Uterus (tissue), 4 donors: ENCODE measurements around the gene CDC20B. TPM values are rescaled to one million over a fixed set of nuclear protein-coding genes. Genes with fewer than 3 reads are reported as not detected.

Experiments used
- DNase-seq, 2 donors: peaks; one replicate each; pipeline ENCODE4 v3.0.0-alpha.2; 2019 to 2020
- H3K27ac ChIP-seq, 2 donors: fragments of 200-600 bp; sonication (generic); 1 replicate in 1 of 2; 2 replicates in 1 of 2; pipeline ENCODE4 v1.5.1; 2016 to 2018
- H3K27me3 ChIP-seq, 2 donors: fragments of 200-600 bp; sonication (generic); one replicate each; pipeline ENCODE4 v1.5.1; 2018 to 2019; ENCODE audit warnings: control low read depth in 1 of 2
- H3K36me3 ChIP-seq, 2 donors: fragments of 200-600 bp; sonication (generic); one replicate each; pipeline ENCODE4 v1.5.1; 2019; ENCODE audit warnings: control low read depth in 1 of 2
- H3K4me1 ChIP-seq, 2 donors: fragments of 200-600 bp; sonication (generic); one replicate each; pipeline ENCODE4 v1.5.1; 2018 to 2019; ENCODE audit warnings: control low read depth in 1 of 2
- H3K4me3 ChIP-seq, 2 donors: fragments of 200-600 bp; sonication (generic); 1 replicate in 1 of 2; 2 replicates in 1 of 2; pipeline ENCODE4 v1.5.1; 2018 to 2019; ENCODE audit warnings: mild to moderate bottlenecking in 1 of 2
- H3K9me3 ChIP-seq, 2 donors: fragments of 200-600 bp; sonication (generic); one replicate each; pipeline ENCODE4 v1.5.1; 2019; ENCODE audit warnings: control low read depth in 1 of 2
- CTCF ChIP-seq, 4 experiments: fragments of 200-600 bp in 2 of 4; fragments of 450-650 bp in 2 of 4; sonication (generic) in 2 of 4; IDR thresholded peaks; one replicate each; pipeline ENCODE4 v1.5.1; 2016 to 2019; ENCODE audit warnings: antibody characterized with exemption in 4 of 4, mild to moderate bottlenecking in 2 of 4, moderate library complexity in 1 of 4
- POLR2A ChIP-seq, 2 donors: fragments of 450-650 bp; IDR thresholded peaks; one replicate each; pipeline ENCODE4 v1.6.1; 2016; ENCODE audit warnings: antibody characterized with exemption in 2 of 2, mild to moderate bottlenecking in 1 of 2, moderate library complexity in 1 of 2
- intact Hi-C: fragments of 100-400 bp; cut with DNase I; formaldehyde crosslinking; loops from one replicate; pipeline ENCODE4 v1.15.1; 2023; ENCODE audit warnings: low total_unique reads
- total RNA-seq, 4 donors: library from RNA; depleted of rRNA in 3 of 4; stranded (reverse); fragments of >200 nt in 3 of 4; gene quantifications; one replicate each; pipeline versions ENCODE4 v1.1.0 to v1.2.4, GENCODE V29; 2014 to 2023
- donor health status: DM: yes; HTN: yes; CAD: no.

Gene CDC20B
- total RNA-seq, 4 donors from 2014 or later: 0.35 TPM; not detected in 3

GRCh38 chr5:55171471-55171870, 1.5 kb downstream of the CDC20B start:
- peaks cover 0 to 6% of the 10 kb centered on the region in 2 donors for H3K4me1 ChIP-seq
- no peak overlapping the region for H3K27ac ChIP-seq
- no peak for DNase-seq
- no peak overlapping the region for H3K4me3 ChIP-seq
- H3K27me3 ChIP-seq: peaks cover 26 to 29% of the 10 kb centered on the region in 2 donors
- intact Hi-C loops: loop anchor here (10.0 kb wide), 1 partner anchor 53 kb away; the partner anchor contains the start of gene MCIDAS
- TF ChIP-seq POLR2A (IDR thresholded peaks at IDR 0.05) (no peak), CTCF (IDR thresholded peaks at IDR 0.05) (no peak)
- no peaks in the 10 kb centered on the region for H3K36me3 ChIP-seq
- H3K9me3 ChIP-seq: no peaks in the 10 kb centered on the region

- no peak overlapping the region for H3K4me3 ChIP-seq
- H3K36me3 ChIP-seq: no peaks in the 10 kb centered on the region
- H3K4me1 ChIP-seq: no peaks in the 10 kb centered on the region
- H3K27me3 ChIP-seq: no peaks in the 10 kb centered on the region
- intact Hi-C loops: no loop called here
- no peaks in the 10 kb centered on the region for H3K9me3 ChIP-seq
- TF ChIP-seq CTCF (IDR thresholded peaks at IDR 0.05) (no peak), POLR2A (IDR thresholded peaks at IDR 0.05) (no peak)
- no peak overlapping the region for H3K27ac ChIP-seq
- no peak for DNase-seq
Observed at GRCh38 chr5:55162666-55163065, 10.3 kb downstream of the CDC20B start.

GRCh38 chr5:55160493-55161209, 12.3 kb downstream of the CDC20B start:
- no peaks in the 10 kb centered on the region for H3K4me1 ChIP-seq
- H3K27ac ChIP-seq: peak overlapping the region; percentile 71 to 80
- no peaks in the 10 kb centered on the region for H3K36me3 ChIP-seq
- intact Hi-C loops: no loop called here
- no peaks in the 10 kb centered on the region for H3K9me3 ChIP-seq
- peak; percentile 62 to 75 for DNase-seq
- peak in 1 of 2 donors; percentile 49 for TF ChIP-seq POLR2A (IDR thresholded peaks at IDR 0.05)
- peak in 1 of 4 experiments; percentile 3 for TF ChIP-seq CTCF (IDR thresholded peaks at IDR 0.05)
- H3K27me3 ChIP-seq: no peaks in the 10 kb centered on the region
- H3K4me3 ChIP-seq: peak overlapping the region; percentile 32 to 40

- H3K4me3 ChIP-seq: peak within 1 kb of the TSS; percentile 32 to 40
- H3K9me3 ChIP-seq: no peaks in the 10 kb centered on the region
- H3K4me1 ChIP-seq: no peaks in the 10 kb centered on the region
- peak within 1 kb of the TSS; percentile 71 to 80 for H3K27ac ChIP-seq
- intact Hi-C loops: no loop called here
- peak; percentile 34 to 50 for DNase-seq
- H3K36me3 ChIP-seq: no peaks in the 10 kb centered on the region
- no peaks in the 10 kb centered on the region for H3K27me3 ChIP-seq
- peak; percentile 54 to 72 (median 62) for TF ChIP-seq CTCF (IDR thresholded peaks at IDR 0.05)
- TF ChIP-seq POLR2A (IDR thresholded peaks at IDR 0.05): no peak
Observed at GRCh38 chr5:55159763-55160492, 13.0 kb downstream of the CDC20B start, which contains the start of gene GPX8. Gene GPX8 (plus strand): TSS chr5:55160171. CDS start chr5:55160193, 22 bp downstream.

- TF ChIP-seq CTCF (IDR thresholded peaks at IDR 0.05): no peak
- no peak for TF ChIP-seq POLR2A (IDR thresholded peaks at IDR 0.05)
- no peaks in the 10 kb centered on the region for H3K36me3 ChIP-seq
- intact Hi-C loops: no loop called here
- DNase-seq: no peak
- no peaks in the 10 kb centered on the region for H3K4me1 ChIP-seq
- no peaks in the 10 kb centered on the region for H3K9me3 ChIP-seq
- no peaks in the 10 kb centered on the region for H3K27me3 ChIP-seq
- no peak overlapping the region for H3K27ac ChIP-seq
- no peak overlapping the region for H3K4me3 ChIP-seq
Observed at GRCh38 chr5:55154873-55155272, 18.1 kb downstream of the CDC20B start.
